IPS-20b (cell line): ENCODE data around the gene KLC1.
A peak's percentile ranks its signal among the peaks of the same experiment; 100 is the strongest.

ENCODE experiments used
- H3K27ac ChIP-seq: one replicate; pipeline ENCODE4 v1.5.1; 2013; ENCODE audit warnings: low read length
- H3K27me3 ChIP-seq: 2 replicates; pipeline ENCODE4 v1.6.1; 2013; ENCODE audit warnings: mild to moderate bottlenecking, low read length, inconsistent platforms; ENCODE audit not compliant: insufficient read depth
- H3K36me3 ChIP-seq: 2 replicates; pipeline ENCODE4 v1.6.1; 2013; ENCODE audit warnings: low read depth, mild to moderate bottlenecking, inconsistent platforms, low read length, moderate library complexity; ENCODE audit not compliant: insufficient read depth
- H3K4me1 ChIP-seq: 2 replicates; pipeline ENCODE4 v1.6.1; 2013; ENCODE audit warnings: mild to moderate bottlenecking, control low read depth, inconsistent platforms, low read length, moderate library complexity; ENCODE audit not compliant: insufficient read depth
- H3K4me3 ChIP-seq: 2 replicates; pipeline ENCODE4 v1.5.1; 2013; ENCODE audit warnings: mild to moderate bottlenecking, low read length, inconsistent platforms
- H3K9ac ChIP-seq: 2 replicates; pipeline ENCODE4 v1.6.1; 2013; ENCODE audit warnings: low read depth, mild to moderate bottlenecking, inconsistent platforms, low read length, moderate library complexity
- H3K9me3 ChIP-seq: 2 replicates; pipeline ENCODE4 v1.6.1; 2013; ENCODE audit warnings: mild to moderate bottlenecking, low read depth, low read length, inconsistent platforms; ENCODE audit not compliant: insufficient read depth

KLC1 gene

DNA sequence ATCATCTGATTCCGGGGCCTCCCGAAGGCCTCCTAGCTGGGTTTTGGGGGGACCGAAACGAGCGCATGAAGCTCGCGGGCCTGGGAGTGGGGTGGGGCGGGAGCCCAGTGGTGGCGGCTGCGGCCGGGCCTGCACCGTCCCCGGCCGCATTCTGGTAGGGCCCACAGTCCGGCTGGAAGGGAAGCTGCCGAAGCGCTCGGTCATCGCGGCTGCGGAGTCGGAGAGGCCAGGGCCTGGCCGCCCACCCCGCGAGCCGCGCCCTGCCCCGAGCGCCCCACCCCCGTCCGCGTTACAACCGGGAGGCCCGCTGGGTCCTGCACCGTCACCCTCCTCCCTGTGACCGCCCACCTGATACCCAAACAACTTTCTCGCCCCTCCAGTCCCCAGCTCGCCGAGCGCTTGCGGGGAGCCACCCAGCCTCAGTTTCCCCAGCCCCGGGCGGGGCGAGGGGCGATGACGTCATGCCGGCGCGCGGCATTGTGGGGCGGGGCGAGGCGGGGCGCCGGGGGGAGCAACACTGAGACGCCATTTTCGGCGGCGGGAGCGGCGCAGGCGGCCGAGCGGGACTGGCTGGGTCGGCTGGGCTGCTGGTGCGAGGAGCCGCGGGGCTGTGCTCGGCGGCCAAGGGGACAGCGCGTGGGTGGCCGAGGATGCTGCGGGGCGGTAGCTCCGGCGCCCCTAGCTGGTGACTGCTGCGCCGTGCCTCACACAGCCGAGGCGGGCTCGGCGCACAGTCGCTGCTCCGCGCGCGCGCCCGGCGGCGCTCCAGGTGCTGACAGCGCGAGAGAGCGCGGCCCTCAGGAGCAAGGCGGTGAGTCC is at the start of gene KLC1:
KLC1 (plus strand) TSS at position 528 of the 819 bp plus-strand sequence. CDS start 25,354 bp downstream, outside the sequence.
- Histone ChIP-seq H3K4me3 (peak within 1 kb of the TSS; percentile 93), H3K9ac (peak within 1 kb of the TSS; percentile 95), H3K27ac (peak within 1 kb of the TSS; percentile 97), H3K36me3 (no peaks in the 10 kb centered on the region; the same call in 1 of the 2 replicates), H3K9me3 (no peaks in the 10 kb centered on the region), H3K27me3 (no peaks in the 10 kb centered on the region; the same call in 1 of the 2 replicates), H3K4me1 (peaks cover 3% of the 10 kb centered on the region; the same call in 1 of the 2 replicates)

DNA sequence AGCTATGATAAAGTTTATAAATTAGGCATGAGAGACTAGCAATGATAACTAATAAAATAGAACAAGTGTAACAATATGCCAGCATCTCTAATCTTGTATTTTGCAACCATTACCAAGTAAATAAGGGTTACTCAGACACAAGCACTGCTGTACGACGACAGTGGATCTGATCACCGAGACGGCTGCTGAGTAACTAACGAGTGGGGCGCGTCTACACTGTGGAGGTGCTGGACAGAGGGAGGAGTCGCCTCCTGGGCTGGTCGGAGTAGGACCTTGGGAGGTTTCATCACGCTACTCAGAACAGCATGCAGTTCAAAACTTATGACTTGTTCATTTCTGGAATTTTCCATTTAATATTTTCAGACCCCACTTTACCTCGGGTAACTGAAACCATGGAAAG is 47.8 kb upstream of the KLC1 start:
- Histone ChIP-seq H3K27me3 (no peaks in the 10 kb centered on the region), H3K9me3 (no peaks in the 10 kb centered on the region), H3K4me3 (no peak overlapping the region), H3K9ac (no peak overlapping the region), H3K27ac (no peak overlapping the region), H3K4me1 (no peaks in the 10 kb centered on the region), H3K36me3 (0 out of 2 replicates have a peak, but pooled peaks cover 4% of the 10 kb centered on the region)

DNA sequence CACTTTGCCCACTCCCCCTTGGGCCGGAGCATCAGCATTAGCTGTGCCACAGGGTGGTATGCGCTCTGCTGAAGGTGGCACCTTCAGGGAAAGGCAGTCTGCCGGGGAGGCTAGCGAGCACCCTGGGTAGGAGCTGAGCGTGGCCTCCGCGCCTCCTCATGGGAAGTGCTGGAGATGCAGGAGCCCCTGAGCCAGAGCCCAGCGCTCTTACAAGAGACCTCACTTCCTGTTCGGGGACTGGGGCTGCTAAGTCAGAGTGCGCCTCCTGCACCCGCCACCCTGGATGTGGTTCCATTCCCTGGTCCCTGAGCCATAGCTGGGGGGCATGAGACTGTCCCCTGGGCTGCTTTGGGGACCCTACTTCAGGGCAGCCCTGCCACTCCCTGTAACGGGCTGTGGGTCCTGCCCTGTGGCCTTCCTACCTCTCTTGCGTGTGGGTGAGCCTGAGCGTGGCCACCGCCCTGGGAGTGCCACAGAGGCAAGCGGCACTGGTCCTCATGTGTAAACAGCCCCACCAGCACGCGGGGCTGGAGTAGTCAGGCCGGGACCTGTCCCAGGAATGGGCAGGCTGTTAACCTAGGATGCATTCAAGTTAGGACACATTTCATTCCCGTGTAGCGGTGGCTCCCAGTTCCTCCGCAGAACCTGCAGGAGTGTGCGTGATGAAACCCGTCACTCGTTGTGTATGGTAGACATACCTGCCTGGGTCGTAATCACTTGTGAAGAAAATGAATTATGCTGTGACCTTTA is 46.9 kb upstream of the KLC1 start:
- Histone ChIP-seq H3K27ac (no peak overlapping the region), H3K9ac (no peak overlapping the region), H3K4me3 (no peak overlapping the region), H3K9me3 (no peaks in the 10 kb centered on the region), H3K27me3 (no peaks in the 10 kb centered on the region), H3K4me1 (no peaks in the 10 kb centered on the region), H3K36me3 (0 out of 2 replicates have a peak, but pooled peaks cover 4% of the 10 kb centered on the region)

GRCh38 chr14:103584326-103584915 is 44.6 kb upstream of the KLC1 start:
- H3K4me1 ChIP-seq, result no peaks in the 10 kb centered on the region
- H3K9me3 ChIP-seq, result no peaks in the 10 kb centered on the region
- no peak overlapping the region for H3K4me3 ChIP-seq
- H3K27ac ChIP-seq, result no peak overlapping the region
- H3K36me3 ChIP-seq, result no peaks in the 10 kb centered on the region
- no peaks in the 10 kb centered on the region for H3K27me3 ChIP-seq
- H3K9ac ChIP-seq, result no peak overlapping the region

GRCh38 chr14:103593577-103593976 is 35.4 kb upstream of the KLC1 start:
- H3K9ac ChIP-seq, result no peak overlapping the region
- H3K36me3 ChIP-seq, result no peaks in the 10 kb centered on the region
- no peak overlapping the region for H3K27ac ChIP-seq
- H3K27me3 ChIP-seq, result no peaks in the 10 kb centered on the region
- H3K4me3 ChIP-seq, result no peak overlapping the region
- peaks cover 2% of the 10 kb centered on the region; the same call in 1 of the 2 replicates for H3K4me1 ChIP-seq
- no peaks in the 10 kb centered on the region for H3K9me3 ChIP-seq

DNA sequence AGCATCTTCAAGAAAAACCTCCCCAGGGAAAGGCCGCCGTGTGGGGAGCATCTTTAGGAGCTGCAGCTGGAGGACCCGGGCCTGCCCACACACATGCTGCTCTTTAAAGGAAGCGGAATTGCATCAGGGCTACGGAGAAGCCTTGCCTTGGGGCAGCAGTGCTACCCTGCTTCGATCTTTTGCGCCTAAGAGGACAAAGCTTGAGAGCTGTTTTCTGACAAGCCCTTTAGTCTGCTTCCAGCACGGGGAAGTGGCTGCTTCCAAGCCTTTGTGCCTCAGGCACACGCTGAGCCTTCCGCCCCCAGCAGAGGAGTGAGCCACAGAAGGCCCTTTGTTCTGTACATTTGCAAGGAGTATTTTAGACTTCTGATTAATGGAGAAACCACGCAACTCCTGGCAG is 34.7 kb upstream of the KLC1 start:
- peak overlapping the region; percentile 19; the same call in 1 of the 2 replicates for H3K9ac ChIP-seq
- H3K4me1 ChIP-seq, result peaks cover 2% of the 10 kb centered on the region; the same call in 1 of the 2 replicates
- H3K27me3 ChIP-seq, result no peaks in the 10 kb centered on the region
- H3K9me3 ChIP-seq, result no peaks in the 10 kb centered on the region
- H3K36me3 ChIP-seq, result no peaks in the 10 kb centered on the region
- H3K4me3 ChIP-seq, result no peak overlapping the region
- H3K27ac ChIP-seq, result no peak overlapping the region

DNA sequence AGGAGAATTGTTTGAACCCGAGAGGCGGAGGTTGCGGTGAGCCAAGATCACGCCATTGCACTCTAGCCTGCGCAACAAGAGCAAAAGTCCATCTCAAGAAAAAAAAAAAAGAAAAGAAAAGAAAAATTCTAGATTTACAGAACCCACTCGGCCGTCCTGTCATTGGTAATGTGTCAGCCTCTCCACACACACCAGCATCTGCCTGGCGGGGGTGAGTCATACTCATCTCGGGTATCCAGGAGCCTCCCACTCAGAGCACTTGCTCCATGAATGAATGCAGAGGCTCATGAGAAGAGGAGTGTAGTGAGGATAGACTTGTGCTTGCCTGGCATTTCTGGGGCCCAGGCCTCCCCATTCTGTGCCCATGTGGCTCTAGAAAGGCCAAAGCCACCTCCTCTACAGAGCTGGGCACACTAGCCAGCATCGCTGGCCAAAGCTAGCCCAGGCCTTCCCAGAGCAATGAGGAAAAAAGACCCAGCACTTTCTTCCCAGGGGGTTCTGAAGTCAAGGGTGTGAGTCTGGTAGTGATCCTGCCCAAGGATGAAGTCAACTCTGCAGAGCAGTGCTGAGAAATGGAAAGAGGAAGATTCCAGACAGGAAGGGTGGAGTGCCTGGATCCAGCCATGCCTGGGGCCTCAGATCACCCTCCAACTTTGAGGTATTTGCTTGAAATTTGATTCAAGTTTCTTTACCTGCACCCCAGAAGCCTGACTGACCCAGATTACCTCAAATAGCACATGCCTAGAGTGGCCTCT is 31.2 kb upstream of the KLC1 start:
- peaks cover 2% of the 10 kb centered on the region; the same call in 1 of the 2 replicates for H3K4me1 ChIP-seq
- no peak overlapping the region for H3K27ac ChIP-seq
- H3K9me3 ChIP-seq, result no peaks in the 10 kb centered on the region
- no peak overlapping the region for H3K9ac ChIP-seq
- no peaks in the 10 kb centered on the region for H3K36me3 ChIP-seq
- H3K27me3 ChIP-seq, result no peaks in the 10 kb centered on the region
- no peak overlapping the region for H3K4me3 ChIP-seq

DNA sequence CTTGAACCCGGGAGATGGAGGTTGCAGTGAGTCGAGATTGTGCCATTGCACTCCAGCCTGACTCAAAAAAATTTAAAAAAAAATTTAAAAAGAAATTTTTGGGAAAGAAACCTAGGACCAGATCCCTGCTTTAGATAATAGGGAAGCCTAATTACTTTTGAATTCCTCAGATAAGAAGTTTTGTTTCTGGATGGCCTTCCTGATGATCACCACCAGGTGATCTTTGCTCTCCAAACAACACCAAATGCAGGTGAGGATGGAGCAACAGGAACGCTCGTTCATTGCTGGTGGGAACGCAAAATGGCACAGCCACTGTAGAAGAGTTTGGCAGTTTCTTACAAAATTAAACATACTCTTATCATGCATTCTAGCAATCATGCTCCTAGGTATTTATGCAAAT is 28.5 kb upstream of the KLC1 start:
- no peaks in the 10 kb centered on the region for H3K36me3 ChIP-seq
- H3K4me3 ChIP-seq, result no peak overlapping the region
- no peaks in the 10 kb centered on the region for H3K9me3 ChIP-seq
- H3K27ac ChIP-seq, result no peak overlapping the region
- H3K27me3 ChIP-seq, result no peaks in the 10 kb centered on the region
- no peaks in the 10 kb centered on the region for H3K4me1 ChIP-seq
- no peak overlapping the region for H3K9ac ChIP-seq

GRCh38 chr14:103604620-103605019 is 24.4 kb upstream of the KLC1 start:
- Histone ChIP-seq H3K36me3 (no peaks in the 10 kb centered on the region), H3K4me1 (no peaks in the 10 kb centered on the region), H3K27ac (no peak overlapping the region), H3K9ac (no peak overlapping the region), H3K27me3 (peaks cover 22% of the 10 kb centered on the region), H3K9me3 (no peaks in the 10 kb centered on the region; the same call in 1 of the 2 replicates), H3K4me3 (no peak overlapping the region)

DNA sequence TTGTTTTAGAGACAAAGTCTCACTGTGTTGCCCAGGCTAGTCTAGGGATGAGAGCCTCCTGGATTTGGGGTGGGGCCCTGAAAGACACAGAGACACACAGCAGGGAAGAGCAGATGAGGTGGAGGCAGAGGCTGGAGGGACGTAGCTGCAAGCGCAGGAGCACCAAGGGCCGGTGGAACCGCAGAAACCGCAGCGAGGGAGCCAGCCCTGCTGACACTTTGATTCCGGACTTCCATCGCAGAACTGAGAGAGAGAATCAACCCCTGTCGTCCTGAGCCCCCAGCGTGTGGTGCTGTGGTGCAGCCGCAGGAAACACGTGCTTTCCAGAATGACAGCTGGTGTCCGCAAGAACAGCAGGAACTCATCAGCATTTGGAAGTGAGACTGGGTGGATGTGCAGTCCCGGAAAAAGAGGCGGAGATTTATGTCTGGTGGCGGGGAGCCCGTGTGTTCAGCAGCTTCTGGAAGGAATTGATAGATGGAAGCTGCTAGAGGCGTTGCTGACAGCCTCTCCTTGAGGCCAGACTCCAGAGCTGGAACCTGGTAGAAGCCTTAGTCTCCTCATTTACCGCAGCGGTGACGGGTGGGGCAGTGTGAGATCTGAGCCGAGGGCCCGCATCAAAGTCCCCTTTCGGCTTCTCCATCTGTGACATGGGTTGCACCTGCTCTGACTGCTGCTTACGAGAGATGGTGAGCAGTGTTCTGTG is 21.9 kb upstream of the KLC1 start:
- H3K4me1 ChIP-seq, result no peaks in the 10 kb centered on the region
- H3K9ac ChIP-seq, result no peak overlapping the region
- H3K4me3 ChIP-seq, result peak overlapping the region; percentile 23; the same call in 1 of the 2 replicates
- peaks cover 22% of the 10 kb centered on the region for H3K27me3 ChIP-seq
- H3K36me3 ChIP-seq, result no peaks in the 10 kb centered on the region
- no peak overlapping the region for H3K27ac ChIP-seq
- H3K9me3 ChIP-seq, result peaks cover 12% of the 10 kb centered on the region
